Testis (tissue), 3 donors: ENCODE measurements around the gene FOXA1. TPM values are rescaled to one million over a fixed set of nuclear protein-coding genes. Genes with fewer than 3 reads are reported as not detected.

Experiments
- DNase-seq: peaks from one replicate; pipeline ENCODE4 v3.0.0-alpha.2; 2019
- H3K27ac ChIP-seq, 2 donors: fragments of 200-600 bp; sonication (generic); one replicate each; pipeline ENCODE4 v1.5.1; 2019
- H3K27me3 ChIP-seq: fragments of 200-600 bp; sonication (generic); one replicate; pipeline ENCODE4 v1.5.1; 2019
- H3K36me3 ChIP-seq: fragments of 200-600 bp; sonication (generic); one replicate; pipeline ENCODE4 v1.5.1; 2017; ENCODE audit warnings: low read depth; ENCODE audit errors: missing control alignments
- H3K4me1 ChIP-seq: fragments of 200-600 bp; sonication (generic); one replicate; pipeline ENCODE4 v1.5.1; 2019
- H3K4me3 ChIP-seq, 2 donors: fragments of 200-600 bp; sonication (generic); one replicate each; pipeline ENCODE4 v1.5.1; 2017 to 2019
- H3K9me3 ChIP-seq: fragments of 200-600 bp; sonication (generic); one replicate; pipeline ENCODE4 v1.5.1; 2017
- POLR2A ChIP-seq: fragments of 450-650 bp; IDR thresholded peaks from one replicate; pipeline ENCODE4 v1.6.1; 2017; ENCODE audit warnings: antibody characterized with exemption, mild to moderate bottlenecking, moderate library complexity
- whole genome bisulfite sequencing, 2 donors: methylation state at CpG; one replicate each; pipeline ENCODE4 v1.1.5; 2018; 5-methylcytosine and 5-hydroxymethylcytosine counted together
- intact Hi-C: fragments of 100-400 bp; cut with DNase I; formaldehyde crosslinking; loops from one replicate; pipeline ENCODE4 v1.15.1; 2023; ENCODE audit warnings: low total_unique reads
- polyA plus RNA-seq: library from polyadenylated mRNA; stranded (reverse); fragments of 350-450 nt; fragmentation: Illumina TruSeq; extraction: RNeasy Lipid Tissue Mini Kit (QIAGEN cat#74804); gene quantifications from one replicate; pipeline ENCODE4 v1.2.3, GENCODE V29; 2014; ENCODE audit warnings: low read depth, low replicate concordance; ENCODE audit not compliant: insufficient read depth
- total RNA-seq, 2 donors: library from RNA; depleted of rRNA; stranded (reverse); fragments of >200 nt; gene quantifications; one replicate each; pipeline ENCODE4 v1.2.3, GENCODE V29; 2016
- TF ChIP-seq, protein P1 (sequence below), 3 experiments: fragments of 450-650 bp in 2 of 3; fragments of 200-600 bp in 1 of 3; sonication (generic) in 1 of 3; IDR thresholded peaks; one replicate each; pipeline ENCODE4 v1.5.1; 2016 to 2019; ENCODE audit warnings: antibody characterized with exemption in 3 of 3, mild to moderate bottlenecking in 2 of 3, moderate library complexity in 1 of 3

Gene FOXA1
- total and polyA plus RNA-seq, 3 donors from 2014 or later, result 0.95 to 3.0 (median 2.2) TPM

DNA sequence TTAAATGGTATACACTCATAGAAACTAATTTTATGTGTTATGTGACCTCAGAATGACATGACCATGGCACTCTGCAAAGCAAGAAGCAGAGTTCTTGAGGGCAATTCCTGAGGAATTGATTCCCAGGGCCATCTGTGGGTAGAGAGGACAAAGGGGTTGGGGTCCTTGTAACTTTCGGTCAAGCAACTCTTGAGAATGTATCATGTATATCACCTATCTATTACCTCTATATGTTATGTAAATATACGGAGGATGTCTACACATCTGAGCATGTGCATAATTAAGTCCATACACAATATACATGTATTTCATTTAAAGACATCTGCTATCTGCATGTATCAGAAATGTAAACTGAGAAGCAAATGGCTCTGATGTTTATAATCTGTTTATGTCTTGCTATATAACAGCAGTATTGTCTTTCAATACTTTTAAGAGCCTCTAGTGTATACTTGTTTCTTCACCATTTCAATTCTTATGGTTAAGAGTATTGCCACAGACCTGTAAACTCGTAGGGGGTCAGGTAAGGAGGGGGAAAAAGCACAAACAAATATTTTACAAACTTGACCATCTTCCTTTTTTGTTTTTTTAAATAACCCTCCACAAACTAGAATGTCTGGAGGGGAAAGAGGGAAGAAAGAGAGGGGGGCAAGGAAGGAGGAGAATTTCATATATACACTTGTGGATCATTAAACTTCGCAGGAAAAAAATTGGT is 4.5 kb downstream of the FOXA1 start:
- Histone ChIP-seq H3K4me1 (peaks cover 2% of the 10 kb centered on the region), H3K27ac (no peak overlapping the region), H3K36me3 (no peaks in the 10 kb centered on the region), H3K9me3 (no peaks in the 10 kb centered on the region), H3K27me3 (peaks cover 10% of the 10 kb centered on the region), H3K4me3 (no peak overlapping the region)
- TF ChIP-seq, protein P1, sequence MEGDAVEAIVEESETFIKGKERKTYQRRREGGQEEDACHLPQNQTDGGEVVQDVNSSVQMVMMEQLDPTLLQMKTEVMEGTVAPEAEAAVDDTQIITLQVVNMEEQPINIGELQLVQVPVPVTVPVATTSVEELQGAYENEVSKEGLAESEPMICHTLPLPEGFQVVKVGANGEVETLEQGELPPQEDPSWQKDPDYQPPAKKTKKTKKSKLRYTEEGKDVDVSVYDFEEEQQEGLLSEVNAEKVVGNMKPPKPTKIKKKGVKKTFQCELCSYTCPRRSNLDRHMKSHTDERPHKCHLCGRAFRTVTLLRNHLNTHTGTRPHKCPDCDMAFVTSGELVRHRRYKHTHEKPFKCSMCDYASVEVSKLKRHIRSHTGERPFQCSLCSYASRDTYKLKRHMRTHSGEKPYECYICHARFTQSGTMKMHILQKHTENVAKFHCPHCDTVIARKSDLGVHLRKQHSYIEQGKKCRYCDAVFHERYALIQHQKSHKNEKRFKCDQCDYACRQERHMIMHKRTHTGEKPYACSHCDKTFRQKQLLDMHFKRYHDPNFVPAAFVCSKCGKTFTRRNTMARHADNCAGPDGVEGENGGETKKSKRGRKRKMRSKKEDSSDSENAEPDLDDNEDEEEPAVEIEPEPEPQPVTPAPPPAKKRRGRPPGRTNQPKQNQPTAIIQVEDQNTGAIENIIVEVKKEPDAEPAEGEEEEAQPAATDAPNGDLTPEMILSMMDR (IDR thresholded peaks at IDR 0.05), result no peak
- no peak for TF ChIP-seq POLR2A
- intact Hi-C loops, result loop anchor here (10.0 kb wide), 1 partner anchor 336 kb away; no protein-coding TSS in a partner anchor
- no peak for DNase-seq
- 21 to 28% methylated on average over 4 of the region's 4 CpGs for WGBS, 2 donors

DNA sequence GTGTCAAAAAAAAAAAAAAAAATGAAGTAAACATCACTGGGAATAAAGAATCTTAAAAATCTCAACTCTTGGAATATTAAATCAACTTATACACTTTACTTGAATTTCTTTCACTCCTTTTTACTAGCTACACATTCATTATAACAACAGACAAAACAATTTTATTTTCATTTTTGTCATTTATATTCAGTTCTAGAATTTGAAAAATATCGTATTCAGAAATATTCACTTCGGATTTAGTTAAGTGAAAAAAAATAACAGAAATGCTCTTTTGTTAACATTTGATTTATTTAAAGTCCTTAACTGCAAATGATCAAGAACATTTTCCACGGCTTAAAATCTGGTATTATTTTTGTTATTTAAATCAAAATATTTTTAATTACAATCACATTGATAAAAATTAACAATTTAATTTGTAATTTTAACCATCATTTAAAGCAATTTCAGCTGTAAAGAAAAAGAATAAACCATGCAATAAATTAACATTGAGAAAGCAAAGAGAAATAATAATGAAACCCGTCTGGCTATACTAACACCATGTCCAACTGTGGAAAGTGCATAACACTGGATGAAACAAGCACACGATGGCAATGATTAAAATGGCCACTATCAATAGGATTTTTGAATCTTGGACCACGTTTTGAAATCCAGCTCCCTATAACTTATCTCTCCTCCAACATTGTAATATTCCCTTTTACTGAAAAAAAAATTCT is 5.2 kb downstream of the FOXA1 start:
- intact Hi-C loops, result loop anchor here (10.0 kb wide), 1 partner anchor 335 kb away; no protein-coding TSS in a partner anchor
- H3K4me1 ChIP-seq, result no peaks in the 10 kb centered on the region
- TF ChIP-seq POLR2A, result no peak
- TF ChIP-seq, protein P1 (IDR thresholded peaks at IDR 0.05), result no peak
- no peak overlapping the region for H3K27ac ChIP-seq
- H3K9me3 ChIP-seq, result no peaks in the 10 kb centered on the region
- peaks cover 10% of the 10 kb centered on the region for H3K27me3 ChIP-seq
- DNase-seq, result no peak
- no peak overlapping the region for H3K4me3 ChIP-seq
- 24 to 30% methylated on average over 6 of the region's 6 CpGs for WGBS, 2 donors
- H3K36me3 ChIP-seq, result no peaks in the 10 kb centered on the region

DNA sequence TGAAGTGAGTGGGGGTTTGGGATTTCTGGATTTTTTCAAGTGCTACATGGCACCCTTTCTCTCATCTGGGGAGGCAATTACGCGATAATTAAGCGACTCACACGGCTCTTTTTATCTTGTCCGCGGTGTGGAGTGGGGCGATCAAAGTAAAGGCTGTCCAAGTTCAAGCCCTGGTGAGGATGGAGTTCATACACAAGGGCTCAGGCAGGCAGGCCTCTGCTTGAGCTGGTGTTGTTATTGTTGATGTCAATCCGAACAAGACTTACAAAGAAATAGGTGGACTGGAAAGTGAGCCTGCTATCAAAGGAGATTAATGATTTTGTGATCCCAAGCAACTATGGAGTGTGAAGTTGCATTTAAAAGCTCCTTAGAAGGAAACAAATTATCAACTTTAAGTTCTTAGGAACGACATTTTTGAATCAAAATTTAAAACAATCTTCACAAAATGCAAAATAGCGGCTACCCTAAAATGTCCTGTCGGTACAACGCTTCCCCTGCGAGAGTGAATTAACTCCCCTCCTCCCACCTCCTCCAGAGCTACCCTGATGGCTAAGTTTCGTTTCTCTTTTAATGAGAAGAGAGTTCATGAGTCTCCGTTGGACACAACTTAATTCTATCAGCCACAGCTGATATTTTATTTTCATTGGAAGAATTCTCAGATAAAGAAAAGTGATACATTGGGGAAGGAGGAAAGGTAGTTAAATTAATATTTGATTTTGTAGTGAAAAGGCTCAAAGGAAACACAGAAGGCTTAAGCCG is 5.9 kb downstream of the FOXA1 start:
- no peak overlapping the region for H3K27ac ChIP-seq
- peaks cover 10% of the 10 kb centered on the region for H3K27me3 ChIP-seq
- WGBS, 2 donors, result 15 to 26% methylated on average over 16 of the region's 16 CpGs
- H3K9me3 ChIP-seq, result no peaks in the 10 kb centered on the region
- no peaks in the 10 kb centered on the region for H3K4me1 ChIP-seq
- DNase-seq, result no peak
- intact Hi-C loops, result no loop called here
- TF ChIP-seq POLR2A, result no peak
- TF ChIP-seq, protein P1 (IDR thresholded peaks at IDR 0.05), result no peak
- H3K36me3 ChIP-seq, result no peaks in the 10 kb centered on the region
- no peak overlapping the region for H3K4me3 ChIP-seq

DNA sequence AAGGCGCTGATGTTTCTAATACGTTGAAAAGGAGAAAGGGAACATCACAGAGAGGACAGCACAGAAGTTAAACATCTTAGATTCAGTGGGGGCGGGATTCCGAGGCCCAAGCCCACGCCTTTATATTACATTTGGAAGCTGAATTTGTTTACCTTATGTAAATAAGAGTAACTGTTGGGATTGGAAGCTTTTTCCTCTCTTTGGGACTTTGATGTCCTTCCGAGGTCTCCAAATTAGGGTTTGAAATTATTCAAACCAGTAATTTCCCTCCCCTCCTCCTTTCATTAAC is 6.4 kb downstream of the FOXA1 start:
- TF ChIP-seq, protein P1 (IDR thresholded peaks at IDR 0.05), result no peak
- TF ChIP-seq POLR2A, result no peak
- 22 to 30% methylated on average over 6 of the region's 6 CpGs for whole genome bisulfite sequencing, 2 donors
- intact Hi-C loops, result no loop called here
- DNase-seq, result no peak
- Histone ChIP-seq H3K4me3 (peak overlapping the region in 1 of 2 donors; percentile 48), H3K27me3 (peaks cover 10% of the 10 kb centered on the region), H3K36me3 (no peaks in the 10 kb centered on the region), H3K4me1 (no peaks in the 10 kb centered on the region), H3K27ac (no peak overlapping the region), H3K9me3 (no peaks in the 10 kb centered on the region)
